HCT116 (cell line): ENCODE measurements around the gene LRRC31. TPM values are rescaled to one million over a fixed set of nuclear protein-coding genes. Genes with fewer than 3 reads are reported as not detected.

Experiments used
- ATAC-seq: fragments of 200-7000 bp; cut with Tn5 transposase; 2 replicates; pipeline ENCODE4 v1.9.1; 2020; ENCODE audit warnings: mild to moderate bottlenecking, moderate library complexity
- BruUV-seq: library from RNA; stranded (reverse); fragments of 400-500 nt; replicated peaks from 2 replicates; lab custom pipeline; 2021; lab: Mats Ljungman, UMichigan
- CTCF ChIA-PET: fragments of 300-600 bp; sonication (Branson Sonifier 250); formaldehyde crosslinking; loops from one replicate; lab custom pipeline; 2021; ENCODE audit warnings: antibody characterized with exemption; lab: Charles Lee
- POLR2A ChIA-PET: fragments of 300-600, 350-600 bp; sonication (Branson Sonifier 250); formaldehyde crosslinking; loops from one replicate; lab custom pipeline; 2021; ENCODE audit warnings: antibody characterized with exemption; lab: Charles Lee
- RAD21 ChIA-PET, 2 experiments: fragments of 300-600 bp; sonication (Branson Sonifier 250); formaldehyde crosslinking; loops; one replicate each; lab custom pipeline; 2023; ENCODE audit warnings: low total read pairs in 2 of 2; ENCODE audit not compliant: uncharacterized antibody in 2 of 2, unreplicated experiment in 2 of 2, low non-redundant PET in 1 of 2; lab: Charles Lee
- DNase-seq: peaks from one replicate; pipeline ENCODE4 v3.0.0-alpha.2; 2010; ENCODE audit warnings: low read depth, low spot score
- H2AFZ ChIP-seq: fragments of 200-600 bp; shearing (Covaris generic), sonication (generic); 2 replicates; pipeline ENCODE4 v1.6.1; 2017; ENCODE audit warnings: low read depth, mixed run types, mixed read lengths, antibody characterized with exemption, low read length; ENCODE audit not compliant: poor library complexity, severe bottlenecking
- H3K27ac ChIP-seq: 2 replicates; pipeline ENCODE4 v1.5.1; 2012; ENCODE audit warnings: low read depth, low read length
- H3K27me3 ChIP-seq: fragments of 200-600 bp; sonication (generic); 2 replicates; pipeline ENCODE4 v1.6.1; 2016; ENCODE audit warnings: mixed run types, low read length, mixed read lengths; ENCODE audit not compliant: insufficient read depth
- H3K36me3 ChIP-seq, 2 experiments: fragments of 200-500 bp in 1 of 2; fragments of 200-600 bp in 1 of 2; sonication (Bioruptor generic) in 1 of 2; sonication (generic) in 1 of 2; 2 replicates each; pipeline versions ENCODE4 v1.5.1 to v1.6.1; 2014 to 2016; ENCODE audit warnings: low read length in 2 of 2, inconsistent platforms in 1 of 2, mixed read lengths in 1 of 2, mixed run types in 1 of 2; ENCODE audit not compliant: insufficient read depth in 2 of 2, control insufficient read depth in 1 of 2
- H3K4me1 ChIP-seq, 2 experiments: fragments of 200-600 bp in 1 of 2; sonication (generic) in 1 of 2; 2 replicates each; pipeline versions ENCODE4 v1.5.1 to v1.6.1; 2012 to 2017; ENCODE audit warnings: low read length in 2 of 2, inconsistent platforms in 1 of 2, mild to moderate bottlenecking in 1 of 2, mixed read lengths in 1 of 2, mixed run types in 1 of 2, moderate library complexity in 1 of 2; ENCODE audit not compliant: insufficient read depth in 2 of 2, control insufficient read depth in 1 of 2
- H3K4me2 ChIP-seq: fragments of 200-600 bp; sonication (generic); 2 replicates; pipeline ENCODE4 v1.6.1; 2017; ENCODE audit warnings: mixed run types, low read length, mixed read lengths
- H3K4me3 ChIP-seq, 2 experiments: fragments of 200-600 bp in 1 of 2; sonication (generic) in 1 of 2; replicated peaks in 1 of 2; 2 replicates each; pipeline ENCODE4 v1.5.1; 2011 to 2016; ENCODE audit warnings: low read length in 2 of 2, control low read depth in 1 of 2, low read depth in 1 of 2, mild to moderate bottlenecking in 1 of 2, mixed read lengths in 1 of 2, mixed run types in 1 of 2
- H3K79me2 ChIP-seq: fragments of 200-600 bp; sonication (generic); 2 replicates; pipeline ENCODE4 v1.6.1; 2017; ENCODE audit warnings: mild to moderate bottlenecking, mixed run types, low read length, moderate library complexity, mixed read lengths; ENCODE audit not compliant: insufficient read depth
- H3K9ac ChIP-seq: fragments of 200-600 bp; sonication (generic); 2 replicates; pipeline ENCODE4 v1.6.1; 2016; ENCODE audit warnings: low read length, mixed read lengths
- H3K9me2 ChIP-seq: fragments of 200-600 bp; sonication (generic), shearing (Covaris generic); 2 replicates; pipeline ENCODE4 v1.6.1; 2017; ENCODE audit warnings: mixed run types, mild to moderate bottlenecking, moderate library complexity; ENCODE audit not compliant: insufficient read depth
- H3K9me3 ChIP-seq, 2 experiments: fragments of 200-500 bp in 1 of 2; fragments of 200-600 bp in 1 of 2; sonication (Bioruptor generic) in 1 of 2; sonication (generic) in 1 of 2; 2 replicates each; pipeline ENCODE4 v1.6.1; 2014 to 2017; ENCODE audit warnings: low read length in 2 of 2, mixed read lengths in 2 of 2, inconsistent platforms in 1 of 2, low read depth in 1 of 2, mild to moderate bottlenecking in 1 of 2, mixed run types in 1 of 2, moderate library complexity in 1 of 2; ENCODE audit not compliant: control insufficient read depth in 1 of 2, insufficient read depth in 1 of 2
- H4K20me1 ChIP-seq: fragments of 200-600 bp; sonication (generic), shearing (Covaris generic); 2 replicates; pipeline ENCODE4 v1.6.1; 2017; ENCODE audit warnings: mixed run types, mild to moderate bottlenecking, moderate library complexity; ENCODE audit not compliant: insufficient read depth
- ATF3 ChIP-seq: IDR thresholded peaks from 2 replicates; pipeline ENCODE4 v1.6.1; 2012
- CTCF ChIP-seq, 3 experiments: fragments of 200-600 bp in 1 of 3; sonication (generic) in 1 of 3; IDR thresholded peaks in 2 of 3; conservative IDR thresholded peaks in 1 of 3; 2 replicates each; pipeline ENCODE4 v1.5.1; 2012 to 2017; ENCODE audit warnings: low read depth in 2 of 3, low read length in 2 of 3, antibody characterized with exemption in 1 of 3, borderline replicate concordance in 1 of 3, control low read depth in 1 of 3, mild to moderate bottlenecking in 1 of 3, mixed read lengths in 1 of 3, mixed run types in 1 of 3, moderate library complexity in 1 of 3; ENCODE audit not compliant: insufficient read depth in 1 of 3
- ELF1 ChIP-seq: IDR thresholded peaks from 2 replicates; pipeline ENCODE4 v1.6.1; 2012; ENCODE audit warnings: low read depth, borderline replicate concordance
- EZH2 ChIP-seq: fragments of 200-600 bp; sonication (generic); IDR thresholded peaks from 2 replicates; pipeline ENCODE4 v1.6.1; 2017; ENCODE audit warnings: antibody characterized with exemption, mixed run types
- JUND ChIP-seq: IDR thresholded peaks from 2 replicates; pipeline ENCODE4 v1.6.1; 2012
- MAX ChIP-seq: IDR thresholded peaks from 2 replicates; pipeline ENCODE4 v1.6.1; 2012
- RAD21 ChIP-seq: IDR thresholded peaks from 2 replicates; pipeline ENCODE4 v1.6.1; 2012; ENCODE audit warnings: low read depth, mild to moderate bottlenecking
- REST ChIP-seq: IDR thresholded peaks from 2 replicates; pipeline ENCODE4 v1.6.1; 2012; ENCODE audit warnings: low read depth
- SP1 ChIP-seq: IDR thresholded peaks from 2 replicates; pipeline ENCODE4 v1.6.1; 2012; ENCODE audit warnings: low read depth
- SRF ChIP-seq: IDR thresholded peaks from 2 replicates; pipeline ENCODE4 v1.6.1; 2012; ENCODE audit warnings: low read depth
- TCF7L2 ChIP-seq: IDR thresholded peaks from 2 replicates; pipeline ENCODE4 v1.7.0; 2011; ENCODE audit warnings: borderline replicate concordance, inconsistent platforms; ENCODE audit not compliant: insufficient read depth, insufficient read length; ENCODE audit errors: extremely low read depth
- ZFX ChIP-seq: fragments of 450-650 bp; IDR thresholded peaks from 2 replicates; pipeline ENCODE4 v1.6.1; 2017
- ZNF274 ChIP-seq: fragments of 200-500 bp; sonication (Bioruptor generic); IDR thresholded peaks from 2 replicates; pipeline ENCODE4 v1.6.1; 2014; ENCODE audit warnings: mild to moderate bottlenecking, low read depth, low read length, inconsistent platforms
- intact Hi-C: fragments of 100-400 bp; cut with micrococcal nuclease; formaldehyde crosslinking; loops from 2 replicates; pipeline ENCODE4 v1.10.0; 2022
- total RNA-seq: library from RNA; stranded (reverse); gene quantifications from one replicate; pipeline ENCODE4 v1.2.1, GENCODE V29; 2021; ENCODE audit not compliant: unreplicated experiment

Gene LRRC31
- total RNA-seq, 1 experiment from 2014 or later = not detected

GRCh38 chr3:169822091-169822490, 47.6 kb downstream of the LRRC31 start (continued):
- no peak for TF ChIP-seq ZNF274
- no peak for TF ChIP-seq CTCF (IDR thresholded peaks at IDR 0.05 in 2 of 3, conservative IDR thresholded peaks at IDR 0.05 in 1 of 3; ENCODE audit: borderline replicate concordance in 1 of 3, insufficient read depth in 1 of 3, low read depth in 2 of 3, low read length in 2 of 3)
- TF ChIP-seq ELF1 = no peak
- no peak for TF ChIP-seq ATF3
- no peak for TF ChIP-seq TCF7L2

- no peak overlapping the region for H3K27ac ChIP-seq
- H3K4me2 ChIP-seq = no peak overlapping the region
- no peaks in the 10 kb centered on the region for H4K20me1 ChIP-seq
- ChIA-PET RAD21 (no interaction called here), POLR2A (no interaction called here), CTCF (no interaction called here)
- no peak overlapping the region for H3K4me3 ChIP-seq
- no peaks in the 10 kb centered on the region for H3K79me2 ChIP-seq
- no peaks in the 10 kb centered on the region for H3K27me3 ChIP-seq
- no peak overlapping the region for H3K9ac ChIP-seq
- H2AFZ ChIP-seq = no peak overlapping the region
- no peaks in the 10 kb centered on the region for H3K36me3 ChIP-seq
- no peak for DNase-seq
- ATAC-seq = no peak
- H3K4me1 ChIP-seq = no peaks in the 10 kb centered on the region
- no peaks in the 10 kb centered on the region for H3K9me2 ChIP-seq
- intact Hi-C loops = no loop called here
- TF ChIP-seq TCF7L2 (no peak), EZH2 (no peak), SP1 (no peak), RAD21 (no peak), MAX (no peak), ZFX (no peak), JUND (no peak), REST (no peak), ELF1 (no peak), SRF (no peak), ZNF274 (no peak)
- BruUV-seq = no TSS peak
- no peaks in the 10 kb centered on the region for H3K9me3 ChIP-seq
These were observed 51.4 kb downstream of the LRRC31 start for GRCh38 chr3:169818316-169818715.
